IMR-90 (cell line): Measurements from ENCODE around the gene ALLC.

ENCODE experiments used
- BHLHE40 ChIP-seq: fragments of 150-350 bp; IDR thresholded peaks from 2 replicates; pipeline ENCODE4 v1.6.1; 2016; ENCODE audit warnings: mild to moderate bottlenecking, low read depth, low read length
- CEBPB ChIP-seq: IDR thresholded peaks from 2 replicates; pipeline ENCODE4 v1.6.1; 2012; ENCODE audit warnings: low read depth, low read length, improper control_type of control experiment
- CHD1 ChIP-seq: IDR thresholded peaks from 2 replicates; pipeline ENCODE4 v1.6.1; 2012; ENCODE audit warnings: low read depth, low read length, improper control_type of control experiment
- CTCF ChIP-seq: conservative IDR thresholded peaks from 2 replicates; pipeline ENCODE4 v1.5.1; 2012; ENCODE audit warnings: mild to moderate bottlenecking, low read depth, low read length, improper control_type of control experiment
- FOS ChIP-seq: fragments of 150-350 bp; IDR thresholded peaks from 2 replicates; pipeline ENCODE4 v1.6.1; 2016; ENCODE audit warnings: low read depth, low read length
- MXI1 ChIP-seq: IDR thresholded peaks from 2 replicates; pipeline ENCODE4 v1.6.1; 2012; ENCODE audit warnings: low read depth, mild to moderate bottlenecking, low read length, moderate library complexity, borderline replicate concordance
- POLR2A ChIP-seq: IDR thresholded peaks from 2 replicates; pipeline ENCODE4 v1.6.1; 2012; ENCODE audit warnings: mild to moderate bottlenecking, low read depth, low read length
- RAD21 ChIP-seq: IDR thresholded peaks from 2 replicates; pipeline ENCODE4 v1.6.1; 2012; ENCODE audit warnings: low read length, improper control_type of control experiment
- RCOR1 ChIP-seq: IDR thresholded peaks from 2 replicates; pipeline ENCODE4 v1.6.1; 2012; ENCODE audit warnings: mild to moderate bottlenecking, low read length, improper control_type of control experiment; ENCODE audit not compliant: insufficient replicate concordance
- RFX5 ChIP-seq: IDR thresholded peaks from 2 replicates; pipeline ENCODE4 v1.8.0; 2012; ENCODE audit warnings: low read depth, mild to moderate bottlenecking, low read length, moderate library complexity
- SMC3 ChIP-seq: fragments of 150-350 bp; IDR thresholded peaks from 2 replicates; pipeline ENCODE4 v1.6.1; 2016; ENCODE audit warnings: low read depth, mild to moderate bottlenecking, antibody characterized with exemption, low read length, moderate library complexity
- TF ChIP-seq, protein P1 (sequence below): fragments of 150-350 bp; IDR thresholded peaks from 2 replicates; pipeline ENCODE4 v1.6.1; 2017; ENCODE audit warnings: mild to moderate bottlenecking, antibody characterized with exemption, low read length, low read depth

DNA sequence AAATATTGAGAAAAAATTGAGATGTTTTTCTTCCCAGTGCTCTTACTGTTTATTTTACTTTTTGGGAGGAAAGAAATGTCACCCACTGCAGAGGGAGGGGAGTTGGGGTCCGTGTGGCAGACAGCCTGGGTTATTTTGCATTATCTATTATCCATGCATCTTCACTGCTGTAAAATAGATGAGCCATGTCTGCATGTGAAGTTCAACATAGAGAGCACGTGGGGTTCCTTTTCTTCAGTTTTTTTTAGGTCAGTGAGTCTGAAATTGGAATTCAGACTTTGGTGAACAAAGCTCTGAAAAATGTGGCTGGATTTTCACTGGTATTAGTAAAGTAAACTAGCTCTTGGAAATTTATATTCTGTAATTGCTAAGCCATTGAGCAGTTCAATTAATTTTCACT is 47.8 kb downstream of the ALLC start:
- TF ChIP-seq CTCF (no peak), RAD21 (no peak), POLR2A (no peak), SMC3 (no peak), CEBPB (no peak), FOS (no peak), MXI1 (no peak), RCOR1 (no peak), BHLHE40 (no peak), CHD1 (no peak), RFX5 (no peak)
- TF ChIP-seq, protein P1, sequence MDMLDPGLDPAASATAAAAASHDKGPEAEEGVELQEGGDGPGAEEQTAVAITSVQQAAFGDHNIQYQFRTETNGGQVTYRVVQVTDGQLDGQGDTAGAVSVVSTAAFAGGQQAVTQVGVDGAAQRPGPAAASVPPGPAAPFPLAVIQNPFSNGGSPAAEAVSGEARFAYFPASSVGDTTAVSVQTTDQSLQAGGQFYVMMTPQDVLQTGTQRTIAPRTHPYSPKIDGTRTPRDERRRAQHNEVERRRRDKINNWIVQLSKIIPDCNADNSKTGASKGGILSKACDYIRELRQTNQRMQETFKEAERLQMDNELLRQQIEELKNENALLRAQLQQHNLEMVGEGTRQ, result peak; percentile 69; the same call in 1 of the 2 replicates
